Astrocyte (in vitro differentiated cells and primary cell): Measurements from ENCODE around the gene ATP8B1. TPM values are rescaled to one million over a fixed set of nuclear protein-coding genes. Genes with fewer than 3 reads are reported as not detected.
"Not testable (repeated sequence)": the region's sequence is repeated elsewhere in the genome, so short reads cannot be mapped to it uniquely, and the experiment has no call there.

Source experiments
- DNase-seq: peaks from one replicate; pipeline ENCODE4 v3.0.0-alpha.2; 2010; ENCODE audit warnings: low read depth
- FAIRE-seq: peaks from 2 replicates; lab custom pipeline; 2011; peaks lifted over from hg19 to GRCh38; lab: Jason Lieb, UNC
- H2AFZ ChIP-seq: 2 replicates; pipeline ENCODE4 v1.6.0; 2012; ENCODE audit warnings: low read depth, low read length, inconsistent platforms
- H3K27ac ChIP-seq: 2 replicates; pipeline ENCODE4 v1.5.1; 2011; ENCODE audit warnings: low read depth, low read length, inconsistent platforms
- H3K27me3 ChIP-seq: 2 replicates; pipeline ENCODE4 v1.6.0; 2011; ENCODE audit warnings: low read length, inconsistent platforms; ENCODE audit not compliant: insufficient read depth
- H3K36me3 ChIP-seq: 2 replicates; pipeline ENCODE4 v1.5.1; 2011; ENCODE audit warnings: low read length, inconsistent platforms; ENCODE audit not compliant: insufficient read depth
- H3K4me1 ChIP-seq: 2 replicates; pipeline ENCODE4 v1.5.1; 2011; ENCODE audit warnings: low read length, inconsistent platforms; ENCODE audit not compliant: insufficient read depth
- H3K4me2 ChIP-seq: 2 replicates; pipeline ENCODE4 v1.6.0; 2012; ENCODE audit warnings: low read length, inconsistent platforms
- H3K4me3 ChIP-seq: 2 replicates; pipeline ENCODE4 v1.5.1; 2011; ENCODE audit warnings: low read depth, mild to moderate bottlenecking, low read length, inconsistent platforms; ENCODE audit not compliant: insufficient read depth
- H3K79me2 ChIP-seq: 2 replicates; pipeline ENCODE4 v1.6.0; 2012; ENCODE audit warnings: mild to moderate bottlenecking, low read length, inconsistent platforms; ENCODE audit not compliant: insufficient read depth
- H3K9ac ChIP-seq: 2 replicates; pipeline ENCODE4 v1.6.0; 2012; ENCODE audit warnings: mild to moderate bottlenecking, low read length, inconsistent platforms
- H3K9me3 ChIP-seq: 2 replicates; pipeline ENCODE4 v1.5.1; 2012; ENCODE audit warnings: low read depth, mild to moderate bottlenecking, low read length, inconsistent platforms; ENCODE audit not compliant: insufficient read depth
- H4K20me1 ChIP-seq: 2 replicates; pipeline ENCODE4 v1.6.0; 2012; ENCODE audit warnings: low read length, inconsistent platforms; ENCODE audit not compliant: insufficient read depth
- H3K27ac Mint-ChIP-seq: one replicate; pipeline ENCODE4 v1.8.0; 2021; ENCODE audit warnings: mild to moderate bottlenecking, mixed read lengths; ENCODE audit not compliant: unreplicated experiment
- H3K27me3 Mint-ChIP-seq: one replicate; pipeline ENCODE4 v1.8.0; 2021; ENCODE audit warnings: low read depth, mixed read lengths; ENCODE audit not compliant: unreplicated experiment
- H3K36me3 Mint-ChIP-seq: one replicate; pipeline ENCODE4 v1.8.0; 2021; ENCODE audit warnings: low read depth, mixed read lengths; ENCODE audit not compliant: unreplicated experiment
- H3K4me1 Mint-ChIP-seq: one replicate; pipeline ENCODE4 v1.8.0; 2021; ENCODE audit warnings: low read depth, mixed read lengths; ENCODE audit not compliant: unreplicated experiment
- H3K4me3 Mint-ChIP-seq: one replicate; pipeline ENCODE4 v1.8.0; 2021; ENCODE audit warnings: mild to moderate bottlenecking, moderate library complexity, mixed read lengths; ENCODE audit not compliant: unreplicated experiment
- H3K9me3 Mint-ChIP-seq: one replicate; pipeline ENCODE4 v1.8.0; 2021; ENCODE audit warnings: mild to moderate bottlenecking, mixed read lengths; ENCODE audit not compliant: unreplicated experiment
- EZH2 ChIP-seq: IDR thresholded peaks from 2 replicates; pipeline ENCODE4 v1.6.1; 2012; ENCODE audit warnings: mild to moderate bottlenecking, low read length, inconsistent platforms; ENCODE audit not compliant: insufficient read depth
- total RNA-seq: library from RNA; stranded (reverse); gene quantifications from 2 replicates; pipeline ENCODE4 v1.2.1, GENCODE V29; 2021
- TF ChIP-seq, protein P1 (sequence below): IDR thresholded peaks from 2 replicates; pipeline ENCODE4 v1.5.1; 2011; ENCODE audit warnings: low read depth, mild to moderate bottlenecking, inconsistent platforms, low read length, moderate library complexity; ENCODE audit not compliant: insufficient read depth

The ATP8B1 gene
- total RNA-seq, 1 donor from 2014 or later = 10.4 TPM

DNA sequence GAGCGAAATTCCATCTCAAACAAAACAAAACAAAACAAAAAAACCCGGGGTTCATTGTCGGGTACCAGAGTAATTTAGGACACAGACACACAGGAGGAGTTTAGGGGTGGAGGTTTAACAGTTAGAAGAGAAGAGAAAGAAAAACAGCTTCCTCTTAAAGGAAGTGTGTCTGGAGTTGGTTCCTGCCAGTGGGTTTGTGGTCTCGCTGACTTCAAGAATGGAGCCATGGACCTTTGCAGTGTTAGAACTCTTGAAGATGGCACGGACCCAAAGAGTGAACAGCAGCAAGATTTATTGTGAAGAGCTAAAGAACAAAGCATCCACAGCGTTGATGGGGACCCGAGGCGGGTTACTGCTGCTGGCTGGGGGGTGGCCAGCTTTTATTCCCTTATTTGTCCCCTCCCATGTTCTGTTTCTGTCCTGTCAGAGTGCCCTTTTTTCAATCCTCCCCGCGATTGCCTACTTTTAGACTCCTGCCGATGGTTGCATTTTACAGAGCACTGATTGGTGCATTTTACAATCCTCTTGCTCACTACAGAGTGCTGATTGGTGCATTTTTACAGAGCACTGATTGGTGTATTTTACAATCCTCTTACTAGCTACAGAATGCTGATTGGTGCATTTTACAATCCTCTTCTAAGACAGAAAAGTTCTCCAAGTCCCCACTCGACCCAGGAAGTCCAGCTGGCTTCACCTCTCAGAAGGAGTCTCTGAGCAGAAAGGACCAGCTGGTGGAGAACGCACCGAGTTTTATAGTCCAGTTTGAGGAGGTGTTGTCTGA lies 28.7 kb upstream of the ATP8B1 start:
- Histone ChIP-seq H2AFZ (no peak overlapping the region), H4K20me1 (no peaks in the 10 kb centered on the region), H3K4me2 (no peak overlapping the region), H3K79me2 (no peaks in the 10 kb centered on the region), H3K36me3 (no peaks in the 10 kb centered on the region), H3K4me1 (peaks cover 10% of the 10 kb centered on the region), H3K9me3 (no peaks in the 10 kb centered on the region), H3K27me3 (no peaks in the 10 kb centered on the region), H3K9ac (no peak overlapping the region), H3K27ac (no peak overlapping the region), H3K4me3 (no peak overlapping the region)
- Mint-ChIP-seq H3K36me3 (no peaks in the 10 kb centered on the region), H3K9me3 (peaks cover 7% of the 10 kb centered on the region), H3K4me3 (no peak overlapping the region), H3K27ac (no peak overlapping the region), H3K4me1 (peaks cover 8% of the 10 kb centered on the region), H3K27me3 (no peaks in the 10 kb centered on the region)
- no peak for FAIRE-seq
- TF ChIP-seq, protein P1, sequence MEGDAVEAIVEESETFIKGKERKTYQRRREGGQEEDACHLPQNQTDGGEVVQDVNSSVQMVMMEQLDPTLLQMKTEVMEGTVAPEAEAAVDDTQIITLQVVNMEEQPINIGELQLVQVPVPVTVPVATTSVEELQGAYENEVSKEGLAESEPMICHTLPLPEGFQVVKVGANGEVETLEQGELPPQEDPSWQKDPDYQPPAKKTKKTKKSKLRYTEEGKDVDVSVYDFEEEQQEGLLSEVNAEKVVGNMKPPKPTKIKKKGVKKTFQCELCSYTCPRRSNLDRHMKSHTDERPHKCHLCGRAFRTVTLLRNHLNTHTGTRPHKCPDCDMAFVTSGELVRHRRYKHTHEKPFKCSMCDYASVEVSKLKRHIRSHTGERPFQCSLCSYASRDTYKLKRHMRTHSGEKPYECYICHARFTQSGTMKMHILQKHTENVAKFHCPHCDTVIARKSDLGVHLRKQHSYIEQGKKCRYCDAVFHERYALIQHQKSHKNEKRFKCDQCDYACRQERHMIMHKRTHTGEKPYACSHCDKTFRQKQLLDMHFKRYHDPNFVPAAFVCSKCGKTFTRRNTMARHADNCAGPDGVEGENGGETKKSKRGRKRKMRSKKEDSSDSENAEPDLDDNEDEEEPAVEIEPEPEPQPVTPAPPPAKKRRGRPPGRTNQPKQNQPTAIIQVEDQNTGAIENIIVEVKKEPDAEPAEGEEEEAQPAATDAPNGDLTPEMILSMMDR = no peak
- TF ChIP-seq EZH2 = no peak
- no peak for DNase-seq

DNA sequence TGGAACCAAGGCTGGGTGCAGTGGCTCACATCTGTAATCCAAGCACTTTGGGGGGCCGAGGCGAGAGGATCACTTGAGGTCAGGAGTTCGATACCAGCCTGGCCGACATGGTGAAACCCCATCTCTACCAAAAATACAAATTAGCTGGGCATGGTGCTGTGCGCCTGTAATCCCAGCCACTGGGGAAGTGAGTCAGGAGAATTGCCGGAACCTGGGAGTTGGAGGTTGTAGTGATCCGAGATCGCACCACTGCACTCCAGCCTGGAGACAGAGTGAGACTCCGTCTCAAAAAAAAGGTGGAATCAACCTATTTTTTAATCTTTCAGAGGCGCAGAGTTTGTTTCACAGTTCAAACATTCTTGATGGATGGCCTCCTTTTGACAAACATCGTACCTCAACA lies 24.5 kb upstream of the ATP8B1 start:
- Histone ChIP-seq H3K79me2 (no peaks in the 10 kb centered on the region), H4K20me1 (no peaks in the 10 kb centered on the region), H3K4me1 (no peaks in the 10 kb centered on the region), H3K27me3 (no peaks in the 10 kb centered on the region), H2AFZ (no peak overlapping the region), H3K4me3 (no peak overlapping the region), H3K9ac (no peak overlapping the region), H3K9me3 (no peaks in the 10 kb centered on the region), H3K36me3 (no peaks in the 10 kb centered on the region), H3K4me2 (no peak overlapping the region), H3K27ac (no peak overlapping the region)
- no peaks in the 10 kb centered on the region for H3K36me3 Mint-ChIP-seq
- TF ChIP-seq, protein P1 = no peak
- no peak for TF ChIP-seq EZH2
- H3K27me3 Mint-ChIP-seq = peaks cover 2% of the 10 kb centered on the region
- no peak for DNase-seq
- peaks cover 9% of the 10 kb centered on the region for H3K4me1 Mint-ChIP-seq
- no peak for FAIRE-seq
- no peak overlapping the region for H3K27ac Mint-ChIP-seq
- no peak overlapping the region for H3K4me3 Mint-ChIP-seq
- H3K9me3 Mint-ChIP-seq = peaks cover 3% of the 10 kb centered on the region

DNA sequence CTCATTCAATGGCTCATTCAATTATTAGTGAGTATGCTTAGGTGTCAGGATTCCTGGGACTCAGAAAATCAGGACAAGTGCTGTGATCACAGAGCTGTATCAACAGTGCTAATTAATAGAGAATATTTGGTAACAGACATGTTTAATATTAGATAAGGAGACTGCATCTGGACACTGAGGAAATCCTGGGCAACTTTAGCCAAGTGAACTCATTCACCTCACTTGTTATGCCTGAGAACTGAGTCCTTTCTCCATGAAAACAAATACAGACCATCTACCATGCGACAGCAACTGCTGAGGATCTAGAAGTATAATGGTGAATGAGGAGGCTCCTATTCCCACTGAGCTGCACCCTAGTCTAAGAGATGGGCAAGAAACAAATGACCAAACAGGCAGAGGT lies 23.1 kb upstream of the ATP8B1 start:
- H3K4me3 Mint-ChIP-seq = no peak overlapping the region

DNA sequence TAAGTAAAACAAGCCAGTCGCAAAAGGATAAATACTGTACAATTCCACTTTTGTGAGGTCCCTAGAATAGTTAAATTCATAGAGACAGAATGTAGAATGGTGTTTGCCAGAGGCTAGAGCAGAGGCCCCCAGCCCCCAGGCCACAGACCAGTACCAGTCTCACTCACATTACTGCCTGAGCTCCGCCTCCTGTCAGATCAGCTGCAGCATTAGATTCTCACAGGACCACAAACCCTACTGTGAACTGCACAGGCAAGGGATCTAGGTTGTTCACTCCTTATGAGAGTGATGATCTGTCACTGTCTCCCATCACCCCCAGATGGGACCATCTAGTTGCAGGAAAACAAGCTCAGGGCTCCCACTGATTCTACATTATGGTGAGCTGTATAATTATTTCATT lies 17.5 kb upstream of the ATP8B1 start:
- H2AFZ ChIP-seq = peak overlapping the region; percentile 58

More for the DNA sequence above, 23.1 kb upstream of the ATP8B1 start:
- no peak overlapping the region for H3K4me3 ChIP-seq
- DNase-seq (no peak), FAIRE-seq (no peak)
- TF ChIP-seq EZH2 = no peak
- TF ChIP-seq, protein P1 = no peak
- no peaks in the 10 kb centered on the region for H3K27me3 ChIP-seq
- no peaks in the 10 kb centered on the region for H3K36me3 ChIP-seq
- Mint-ChIP-seq H3K9me3 (peaks cover 3% of the 10 kb centered on the region), H3K4me1 (peaks cover 16% of the 10 kb centered on the region), H3K36me3 (peaks cover 2% of the 10 kb centered on the region), H3K27me3 (peaks cover 2% of the 10 kb centered on the region), H3K27ac (no peak overlapping the region)
- no peak overlapping the region for H3K27ac ChIP-seq
- no peak overlapping the region for H3K4me2 ChIP-seq
- H3K4me1 ChIP-seq = no peaks in the 10 kb centered on the region
- H3K79me2 ChIP-seq = no peaks in the 10 kb centered on the region
- no peak overlapping the region for H2AFZ ChIP-seq
- H3K9me3 ChIP-seq = no peaks in the 10 kb centered on the region
- no peaks in the 10 kb centered on the region for H4K20me1 ChIP-seq
- no peak overlapping the region for H3K9ac ChIP-seq

More for the DNA sequence above, 17.5 kb upstream of the ATP8B1 start:
- peaks cover 31% of the 10 kb centered on the region for H3K4me1 Mint-ChIP-seq
- H3K36me3 ChIP-seq, DNase-seq, H3K36me3 Mint-ChIP-seq, H3K79me2 ChIP-seq, FAIRE-seq, H3K9me3 Mint-ChIP-seq, H3K27me3 ChIP-seq, H4K20me1 ChIP-seq, H3K4me3 Mint-ChIP-seq, H3K9me3 ChIP-seq, H3K27me3 Mint-ChIP-seq, H3K4me3 ChIP-seq: not testable (repeated sequence)
- Histone ChIP-seq H3K4me2 (peak overlapping the region; percentile 47), H3K4me1 (peaks cover 13% of the 10 kb centered on the region), H3K27ac (peak overlapping the region; percentile 81), H3K9ac (peak overlapping the region; percentile 54)
- H3K27ac Mint-ChIP-seq = peak overlapping the region; percentile 94
